Stimulated activated CD8-positive, alpha-beta memory T cell treated with anti-CD3 and anti-CD28 coated beads, Interleukin-2, amount 100 ng/mL, for 48 hours (primary cell): ENCODE data around the gene MAP2K1.
"Not testable (repeated sequence)": the region's sequence is repeated elsewhere in the genome, so short reads cannot be mapped to it uniquely, and the experiment has no call there.

Source experiments
- DNase-seq, 2 donors: peaks; one replicate each; pipeline ENCODE4 v3.0.0-alpha.2; 2020; ENCODE audit warnings: low read depth in 2 of 2

MAP2K1 gene

GRCh38 chr15:66424963-66425612, 38.4 kb downstream of the MAP2K1 start:
- no peak for DNase-seq

GRCh38 chr15:66425837-66426236, 39.1 kb downstream of the MAP2K1 start:
- DNase-seq, result no peak

- DNase-seq, result no peak
Measured at GRCh38 chr15:66429117-66429516, 42.4 kb downstream of the MAP2K1 start.

GRCh38 chr15:66429546-66429945, 42.8 kb downstream of the MAP2K1 start:
- no peak for DNase-seq

GRCh38 chr15:66430627-66431255, 44.0 kb downstream of the MAP2K1 start:
- no peak for DNase-seq

- DNase-seq, result no peak
Measured at GRCh38 chr15:66433726-66434125, 47.0 kb downstream of the MAP2K1 start.

- DNase-seq, result no peak
Measured at GRCh38 chr15:66440501-66440900, 53.8 kb downstream of the MAP2K1 start.

GRCh38 chr15:66452420-66452819, 65.7 kb downstream of the MAP2K1 start:
- no peak for DNase-seq

- DNase-seq, result no peak
Measured at GRCh38 chr15:66452971-66453580, 66.4 kb downstream of the MAP2K1 start.

GRCh38 chr15:66454143-66454542, 67.4 kb downstream of the MAP2K1 start:
- DNase-seq, result no peak

GRCh38 chr15:66456211-66456610, 69.5 kb downstream of the MAP2K1 start:
- DNase-seq, result no peak

- DNase-seq, result no peak
Measured at GRCh38 chr15:66459818-66460615, 73.3 kb downstream of the MAP2K1 start.

GRCh38 chr15:66461294-66461693, 74.6 kb downstream of the MAP2K1 start:
- DNase-seq, result not testable (repeated sequence)

- DNase-seq, result no peak
Measured at GRCh38 chr15:66461917-66462316, 75.2 kb downstream of the MAP2K1 start.

GRCh38 chr15:66462627-66463026, 75.9 kb downstream of the MAP2K1 start:
- DNase-seq, result no peak

GRCh38 chr15:66465294-66465693, 78.6 kb downstream of the MAP2K1 start:
- DNase-seq, result not testable (repeated sequence)

- not testable (repeated sequence) for DNase-seq
Measured at GRCh38 chr15:66467162-66468040, 80.7 kb downstream of the MAP2K1 start.

- not testable (repeated sequence) for DNase-seq
Measured at GRCh38 chr15:66470825-66471224, 84.1 kb downstream of the MAP2K1 start.

GRCh38 chr15:66472176-66472999, 85.7 kb downstream of the MAP2K1 start:
- no peak for DNase-seq

- no peak for DNase-seq
Measured at GRCh38 chr15:66474135-66474534, 87.4 kb downstream of the MAP2K1 start.
